ENCODE data around the gene AQP11.
"Not testable (repeated sequence)": the region's sequence is repeated elsewhere in the genome, so short reads cannot be mapped to it uniquely, and the experiment has no call there.

Gene AQP11

GRCh38 chr11:77617892-77618291 lies 28.1 kb downstream of the AQP11 start:
- DNase-seq (ENCODE audit: insufficient read length, low spot score) (no peak), FAIRE-seq (no peak)
- TF ChIP-seq POU2F2 (IDR thresholded peaks at IDR 0.05; ENCODE audit: low read depth, low read length) = no peak
- no peak for TF ChIP-seq PAX5 (IDR thresholded peaks at IDR 0.05; ENCODE audit: insufficient read depth, low read length, severe bottlenecking)
- no peak for TF ChIP-seq SPI1 (IDR thresholded peaks at IDR 0.05; ENCODE audit: low read depth, low read length)

GRCh38 chr11:77619576-77620198 lies 29.9 kb downstream of the AQP11 start:
- DNase-seq (ENCODE audit: insufficient read length, low spot score) (no peak), FAIRE-seq (peak; percentile 66)
- TF ChIP-seq POLR2AphosphoS5 (IDR thresholded peaks at IDR 0.05; ENCODE audit: low read depth, low read length) (no peak), SPI1 (IDR thresholded peaks at IDR 0.05; ENCODE audit: low read depth, low read length) (0 out of 2 replicates have a peak, but pooled peaks have one; percentile 4)

- DNase-seq (ENCODE audit: insufficient read length, low spot score) (no peak), FAIRE-seq (no peak)
- TF ChIP-seq SPI1 (IDR thresholded peaks at IDR 0.05; ENCODE audit: low read depth, low read length) (no peak), POU2F2 (IDR thresholded peaks at IDR 0.05; ENCODE audit: low read depth, low read length) (no peak), POLR2A (IDR thresholded peaks at IDR 0.05; ENCODE audit: low read depth, low read length) (no peak), POLR2AphosphoS5 (IDR thresholded peaks at IDR 0.05; ENCODE audit: low read depth, low read length) (no peak), TAF1 (IDR thresholded peaks at IDR 0.05; ENCODE audit: low read depth, low read length) (no peak), PAX5 (IDR thresholded peaks at IDR 0.05; ENCODE audit: insufficient read depth, low read length, severe bottlenecking) (no peak)
These were observed 40.5 kb downstream of the AQP11 start for GRCh38 chr11:77630157-77630710.

GRCh38 chr11:77633926-77634325 lies 44.2 kb downstream of the AQP11 start:
- not testable (repeated sequence) for DNase-seq (ENCODE audit: insufficient read length, low spot score); FAIRE-seq

GRCh38 chr11:77636731-77637344 lies 47.1 kb downstream of the AQP11 start:
- TF ChIP-seq POLR2A (IDR thresholded peaks at IDR 0.05; ENCODE audit: low read depth, low read length) = no peak
- TF ChIP-seq POU2F2 (IDR thresholded peaks at IDR 0.05; ENCODE audit: low read depth, low read length) = no peak
- TF ChIP-seq TAF1 (IDR thresholded peaks at IDR 0.05; ENCODE audit: low read depth, low read length) = no peak
- TF ChIP-seq POLR2AphosphoS5 (IDR thresholded peaks at IDR 0.05; ENCODE audit: low read depth, low read length) = no peak
- TF ChIP-seq SPI1 (IDR thresholded peaks at IDR 0.05; ENCODE audit: low read depth, low read length) = no peak
- no peak for TF ChIP-seq PAX5 (IDR thresholded peaks at IDR 0.05; ENCODE audit: insufficient read depth, low read length, severe bottlenecking)
- FAIRE-seq (no peak), DNase-seq (ENCODE audit: insufficient read length, low spot score) (peak; percentile 16)

GRCh38 chr11:77637345-77638165 lies 47.8 kb downstream of the AQP11 start, which contains the start of gene CLNS1A:
TSS of gene CLNS1A (minus strand) at chr11:77637794. CDS start at chr11:77637714, 80 bp downstream.
- no peak for TF ChIP-seq PAX5 (IDR thresholded peaks at IDR 0.05; ENCODE audit: insufficient read depth, low read length, severe bottlenecking)
- peak; percentile 91 for TF ChIP-seq POLR2A (IDR thresholded peaks at IDR 0.05; ENCODE audit: low read depth, low read length)
- peak; percentile 97 for TF ChIP-seq TAF1 (IDR thresholded peaks at IDR 0.05; ENCODE audit: low read depth, low read length)
- TF ChIP-seq SPI1 (IDR thresholded peaks at IDR 0.05; ENCODE audit: low read depth, low read length) = 0 out of 2 replicates have a peak, but pooled peaks have one; percentile 7
- TF ChIP-seq POU2F2 (IDR thresholded peaks at IDR 0.05; ENCODE audit: low read depth, low read length) = peak; percentile 78
- TF ChIP-seq POLR2AphosphoS5 (IDR thresholded peaks at IDR 0.05; ENCODE audit: low read depth, low read length) = peak; percentile 93
- peak; percentile 95 for FAIRE-seq
- DNase-seq (ENCODE audit: insufficient read length, low spot score) = peak; percentile 66

GRCh38 chr11:77642228-77642627 lies 52.5 kb downstream of the AQP11 start:
- TF ChIP-seq POLR2A (IDR thresholded peaks at IDR 0.05; ENCODE audit: low read depth, low read length) (no peak), POLR2AphosphoS5 (IDR thresholded peaks at IDR 0.05; ENCODE audit: low read depth, low read length) (no peak), POU2F2 (IDR thresholded peaks at IDR 0.05; ENCODE audit: low read depth, low read length) (no peak)
- DNase-seq (ENCODE audit: insufficient read length, low spot score) = no peak
- no peak for FAIRE-seq

GRCh38 chr11:77644887-77645286 lies 55.1 kb downstream of the AQP11 start:
- DNase-seq (ENCODE audit: insufficient read length, low spot score) (no peak), FAIRE-seq (no peak)
- no peak for TF ChIP-seq TAF1 (IDR thresholded peaks at IDR 0.05; ENCODE audit: low read depth, low read length)
- no peak for TF ChIP-seq SPI1 (IDR thresholded peaks at IDR 0.05; ENCODE audit: low read depth, low read length)
- TF ChIP-seq PAX5 (IDR thresholded peaks at IDR 0.05; ENCODE audit: insufficient read depth, low read length, severe bottlenecking) = no peak
- no peak for TF ChIP-seq POU2F2 (IDR thresholded peaks at IDR 0.05; ENCODE audit: low read depth, low read length)
- no peak for TF ChIP-seq POLR2AphosphoS5 (IDR thresholded peaks at IDR 0.05; ENCODE audit: low read depth, low read length)
- TF ChIP-seq POLR2A (IDR thresholded peaks at IDR 0.05; ENCODE audit: low read depth, low read length) = no peak

GRCh38 chr11:77647654-77648305 lies 58.0 kb downstream of the AQP11 start:
- FAIRE-seq = no peak
- TF ChIP-seq PAX5 (IDR thresholded peaks at IDR 0.05; ENCODE audit: insufficient read depth, low read length, severe bottlenecking) (no peak), POLR2AphosphoS5 (IDR thresholded peaks at IDR 0.05; ENCODE audit: low read depth, low read length) (no peak), POU2F2 (IDR thresholded peaks at IDR 0.05; ENCODE audit: low read depth, low read length) (no peak), TAF1 (IDR thresholded peaks at IDR 0.05; ENCODE audit: low read depth, low read length) (no peak), POLR2A (IDR thresholded peaks at IDR 0.05; ENCODE audit: low read depth, low read length) (no peak), SPI1 (IDR thresholded peaks at IDR 0.05; ENCODE audit: low read depth, low read length) (no peak)
- DNase-seq (ENCODE audit: insufficient read length, low spot score) = no peak

Data from GM12891 (cell line).